COR-L47 (cell line): ENCODE results near the gene GNL3.
"Not testable (repeated sequence)": the region's sequence is repeated elsewhere in the genome, so short reads cannot be mapped to it uniquely, and the experiment has no call there.

ENCODE experiments used
- DNase-seq: peaks from one replicate; lab custom pipeline; 2025; lab: John Stamatoyannopoulos, UW

The GNL3 gene

DNA sequence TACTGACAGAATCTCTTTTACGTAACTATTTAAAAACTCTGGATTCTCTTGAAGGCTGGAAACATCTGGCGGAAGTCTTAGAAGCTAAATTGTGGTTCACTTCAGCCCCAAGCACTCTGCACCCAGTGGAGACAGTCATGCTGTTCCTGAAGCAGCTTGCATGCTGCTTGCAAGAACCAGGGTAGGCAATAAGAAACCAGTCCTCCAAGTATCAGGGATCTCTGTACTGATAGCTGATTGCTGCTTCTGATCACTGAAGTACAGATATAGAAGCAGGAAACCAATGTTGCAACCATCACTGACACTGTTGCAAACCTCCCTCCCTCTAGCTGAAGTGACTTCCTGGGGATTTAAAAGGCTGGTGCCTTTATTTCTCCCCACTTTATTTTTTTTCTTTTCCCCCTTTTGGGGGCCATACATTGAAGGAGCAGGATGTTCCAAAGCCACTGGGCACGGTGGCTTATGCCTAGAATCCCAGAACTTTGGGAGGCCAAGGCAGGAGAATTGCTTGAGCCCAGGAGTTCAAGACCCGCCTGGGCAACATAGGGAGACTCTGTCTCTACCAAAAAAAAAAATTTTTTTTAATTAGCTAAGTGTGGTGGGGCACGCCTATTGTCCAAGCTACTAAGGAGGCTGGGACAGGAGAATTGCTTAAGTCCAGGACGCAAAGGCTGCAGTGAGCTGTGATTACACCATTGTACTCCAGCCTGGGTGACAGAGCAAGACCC is 35.3 kb downstream of the GNL3 start:
- DNase-seq = no peak

DNA sequence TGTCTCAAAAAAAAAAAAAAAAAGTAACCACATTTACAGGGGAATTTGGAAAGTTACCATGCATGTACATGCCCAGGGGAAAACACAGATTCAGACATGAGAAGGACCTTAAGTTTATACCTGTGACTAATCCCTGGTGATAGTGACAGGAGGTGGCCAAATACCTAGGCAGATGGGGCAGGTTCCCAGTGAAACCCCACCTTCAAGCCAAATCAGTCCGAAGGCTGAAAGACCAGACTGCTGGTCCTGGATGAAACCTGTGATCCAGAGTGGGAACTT is 35.8 kb downstream of the GNL3 start:
- no peak for DNase-seq

DNA sequence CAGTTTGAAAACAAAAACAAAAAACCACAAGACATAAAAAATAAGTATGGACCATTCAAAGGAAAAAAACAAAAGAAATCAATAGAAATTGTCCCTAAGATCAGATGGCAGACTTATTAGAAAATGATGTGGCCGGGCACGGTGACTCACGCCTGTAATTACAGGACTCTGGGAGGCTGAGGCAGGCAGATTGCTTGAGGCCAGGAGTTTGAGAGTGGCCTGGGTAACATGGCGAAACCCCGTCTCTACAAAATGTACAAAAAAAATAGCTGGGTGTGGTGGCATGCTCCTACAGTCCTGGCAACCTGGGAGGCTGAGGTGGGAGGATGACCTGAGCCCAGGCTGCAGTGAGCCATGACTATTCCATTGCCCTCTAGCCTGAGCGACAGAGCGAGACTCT is 36.7 kb downstream of the GNL3 start:
- DNase-seq = no peak

DNA sequence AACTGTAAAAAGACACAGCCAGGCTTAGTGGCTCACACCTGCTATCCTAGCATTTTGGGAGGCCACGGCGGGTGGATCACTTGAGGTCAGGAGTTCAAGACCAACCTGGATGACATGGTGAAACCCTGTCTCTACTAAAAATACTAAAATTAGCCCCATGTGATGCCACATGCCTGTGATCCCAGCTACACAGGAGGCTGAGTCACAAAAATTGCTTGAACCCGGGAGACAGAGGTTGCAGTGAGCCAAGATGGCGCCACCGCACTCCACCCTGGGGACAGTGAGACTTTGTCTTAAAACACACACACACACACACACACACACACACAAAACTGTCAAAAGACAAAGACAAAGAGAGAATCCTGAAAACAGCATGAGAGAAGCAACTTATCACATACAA is 38.1 kb downstream of the GNL3 start:
- DNase-seq = no peak

DNA sequence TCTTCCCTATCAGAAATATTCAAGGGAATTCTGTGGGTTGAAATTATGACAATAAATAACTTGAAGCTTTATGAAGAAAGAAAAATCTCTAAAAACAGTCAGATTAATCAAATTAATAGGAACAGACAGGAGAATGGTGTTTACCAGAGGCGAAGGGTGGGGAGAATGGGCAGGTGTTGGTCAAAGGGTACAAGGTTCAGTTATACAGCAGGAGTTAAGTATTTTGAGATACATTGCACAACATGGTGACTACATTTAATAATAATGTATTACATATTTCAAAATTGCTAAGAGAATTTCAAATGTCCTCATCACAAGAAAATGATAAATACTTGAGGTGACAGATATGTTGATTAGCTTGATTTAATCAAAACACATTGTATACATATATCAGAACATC is 38.7 kb downstream of the GNL3 start:
- DNase-seq = no peak

DNA sequence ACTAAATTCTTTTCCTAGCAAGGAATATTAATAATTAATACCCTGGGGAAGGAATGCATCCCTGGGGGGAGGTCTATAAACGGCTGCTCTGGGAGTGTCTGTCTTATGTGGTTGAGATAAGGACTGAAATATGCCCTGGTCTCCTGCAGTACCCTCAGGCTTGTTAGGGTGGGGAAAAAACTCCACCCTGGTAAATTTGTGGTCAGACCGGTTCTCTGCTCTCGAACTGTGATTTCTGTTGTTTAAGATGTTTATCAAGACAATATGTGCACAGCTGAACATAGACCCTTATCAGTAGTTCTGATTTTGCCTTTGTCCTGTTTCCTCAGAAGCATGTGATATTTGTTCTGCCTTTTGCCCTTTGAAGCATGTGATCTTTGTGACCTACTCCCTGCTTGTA is 42.9 kb downstream of the GNL3 start:
- DNase-seq = not testable (repeated sequence)

DNA sequence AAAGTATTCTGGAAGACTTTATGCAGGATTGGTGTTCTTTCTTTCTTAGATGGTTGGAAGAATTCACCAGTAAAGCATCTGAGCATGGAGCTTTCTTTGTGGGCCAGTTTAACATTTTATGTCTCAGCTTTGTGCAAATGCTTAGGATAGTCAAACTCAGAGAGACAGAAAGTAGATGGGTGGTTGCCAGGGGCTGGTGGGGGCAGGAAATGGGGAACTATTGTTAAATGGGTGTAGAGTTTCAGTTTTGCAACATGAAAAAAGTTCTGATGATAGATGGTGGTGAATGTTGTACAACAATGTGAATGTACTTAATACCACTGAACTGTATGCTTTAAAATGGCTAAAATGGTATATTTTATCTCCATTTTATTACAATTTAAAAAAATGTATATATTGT is 44.8 kb downstream of the GNL3 start:
- DNase-seq = no peak

DNA sequence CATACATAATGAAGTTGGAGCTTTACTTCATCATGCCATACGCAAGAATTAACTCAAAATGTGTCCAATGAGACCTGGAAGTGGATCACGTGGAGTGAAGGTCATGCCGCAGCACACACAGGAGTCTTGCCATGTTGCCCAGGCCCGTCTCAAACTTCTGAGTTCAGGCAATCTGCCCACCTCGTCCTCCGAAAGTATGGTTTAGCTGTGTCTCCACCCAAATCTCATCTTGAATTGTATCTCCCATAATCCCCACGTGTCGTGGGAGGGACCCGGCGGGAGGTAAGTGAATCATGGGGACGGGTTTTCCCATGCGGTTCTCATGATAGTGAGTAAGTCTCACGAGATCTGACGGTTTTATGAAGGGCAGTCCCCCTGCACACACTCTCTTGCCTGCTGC is 45.8 kb downstream of the GNL3 start:
- DNase-seq = no peak

DNA sequence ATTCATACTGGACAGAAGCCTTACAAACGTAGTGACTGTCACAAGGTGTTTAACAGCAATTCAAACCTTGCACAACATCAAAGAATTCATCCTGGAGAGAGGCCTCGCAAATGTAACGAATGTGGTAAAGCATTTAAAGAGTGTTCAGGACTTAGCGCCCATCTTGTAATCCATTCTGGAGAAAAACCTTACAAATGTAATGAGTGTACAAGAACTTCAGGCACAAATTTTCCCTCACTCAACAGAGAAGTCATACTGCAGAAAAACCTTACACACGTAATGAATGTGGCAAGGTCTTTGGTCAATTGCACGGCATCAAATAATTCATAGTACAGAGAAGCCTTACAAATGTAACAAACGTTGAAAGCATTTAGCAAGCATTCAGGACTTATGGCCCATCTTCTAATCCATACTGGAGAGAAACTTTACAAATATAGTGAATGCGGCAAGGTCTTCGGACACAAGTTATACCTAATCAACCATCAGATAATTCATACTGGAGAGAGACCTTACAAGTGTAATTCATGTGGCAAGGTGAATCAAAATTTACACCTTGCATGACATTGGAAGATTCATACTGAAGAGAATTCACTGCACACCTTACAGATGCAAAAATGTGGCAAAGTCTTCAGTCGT is 47.5 kb downstream of the GNL3 start:
- DNase-seq = no peak

DNA sequence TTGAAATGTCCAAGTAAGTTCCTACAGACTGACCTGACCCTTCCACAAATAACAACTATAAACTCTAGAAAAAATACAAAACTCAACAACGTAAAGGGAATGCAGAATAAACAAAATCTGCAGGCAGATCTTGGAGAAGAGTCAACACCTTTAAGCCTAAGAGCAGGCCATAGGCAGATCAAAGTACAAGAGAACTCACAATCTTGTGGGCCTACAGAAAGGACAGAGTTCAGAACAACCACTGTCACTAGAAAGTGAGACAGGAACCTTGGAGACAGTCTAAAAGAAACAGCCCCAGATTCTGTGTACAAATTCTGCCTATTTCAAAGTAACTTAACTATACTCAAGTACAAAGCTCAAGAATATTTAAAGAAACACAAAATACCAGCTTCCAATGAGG is 53.9 kb downstream of the GNL3 start:
- DNase-seq = no peak

DNA sequence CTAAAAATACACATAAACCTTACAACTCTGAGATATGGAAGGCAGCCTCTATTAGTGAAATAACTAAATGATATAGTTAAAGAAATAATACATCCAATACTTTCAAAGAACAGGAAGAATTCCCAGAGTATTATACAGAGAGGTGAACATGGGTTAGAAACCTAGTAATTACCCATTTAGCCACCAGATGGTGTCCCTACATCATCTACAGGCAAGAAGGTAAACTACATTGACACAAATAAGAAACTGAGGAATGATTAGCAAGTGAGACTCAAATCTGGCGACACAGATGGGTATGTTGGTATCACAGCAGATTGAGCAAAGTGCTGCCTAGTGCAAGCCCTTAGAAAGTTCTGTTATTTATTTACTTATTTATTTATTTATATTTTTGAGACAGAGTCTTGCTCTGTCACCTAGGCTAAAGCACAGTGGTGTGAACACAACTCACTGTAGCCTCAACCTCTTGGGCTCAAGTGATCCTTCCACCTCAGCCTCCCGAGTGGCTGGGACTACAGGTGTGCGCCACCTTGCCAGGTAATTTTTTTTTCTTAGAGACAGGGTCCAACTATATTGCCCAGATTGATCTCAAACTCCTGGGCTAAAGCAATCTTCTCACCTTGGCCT is 56.7 kb downstream of the GNL3 start:
- no peak for DNase-seq

DNA sequence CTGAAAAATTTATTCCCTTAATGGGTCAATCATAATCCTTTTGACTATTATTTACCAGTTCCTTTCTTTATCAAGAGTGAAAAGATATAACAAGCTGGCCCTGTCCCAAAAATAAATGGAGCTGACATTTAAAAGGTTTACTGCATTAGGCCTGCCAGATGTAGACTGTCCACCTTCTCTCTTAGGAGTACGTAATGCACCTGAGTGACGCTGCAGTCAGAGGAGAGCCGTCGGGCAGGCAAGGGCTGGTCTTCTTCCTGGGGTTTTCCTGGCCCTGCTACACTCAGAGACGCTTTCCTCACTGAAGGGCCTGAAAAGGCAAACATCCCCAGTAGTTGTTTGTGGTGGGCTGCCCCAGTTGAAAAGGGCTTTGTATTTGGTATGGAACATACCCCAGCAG is 57.3 kb downstream of the GNL3 start:
- DNase-seq = no peak

DNA sequence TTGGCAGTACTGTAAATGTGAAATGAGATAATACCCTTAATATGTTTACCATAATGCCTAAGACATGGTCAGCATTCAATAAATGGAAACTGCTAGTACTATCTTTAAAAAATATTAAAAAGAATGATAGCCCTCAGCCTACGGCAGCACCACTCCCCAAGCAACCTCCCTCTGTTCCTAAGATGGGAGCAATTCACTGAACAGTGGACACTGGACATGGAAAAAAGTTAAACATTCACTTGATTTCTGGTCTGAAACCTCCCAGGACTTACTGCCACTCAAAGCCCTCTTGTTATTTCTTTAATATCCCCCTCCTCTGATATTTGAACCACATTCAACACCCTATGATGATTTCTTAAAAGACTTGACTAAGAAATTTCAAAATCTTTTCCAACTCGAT is 57.9 kb downstream of the GNL3 start:
- no peak for DNase-seq
